Lung (tissue), 12 donors: ENCODE measurements around the gene FYCO1. TPM values are rescaled to one million over a fixed set of nuclear protein-coding genes. Genes with fewer than 3 reads are reported as not detected.

Experiments
- ATAC-seq: fragments of 200-7000 bp; cut with Tn5 transposase; one replicate; pipeline ENCODE4 v1.9.1; 2020; ENCODE audit warnings: moderate number of reproducible peaks; ENCODE audit not compliant: insufficient read depth, low FRiP score
- DNase-seq, 3 donors: peaks; one replicate each; pipeline ENCODE4 v3.0.0-alpha.2; 2013 to 2017
- H3K27ac ChIP-seq, 2 donors: one replicate each; pipeline ENCODE4 v1.5.1; 2013; ENCODE audit warnings: mild to moderate bottlenecking in 2 of 2, moderate library complexity in 2 of 2, control low read depth in 1 of 2, inconsistent platforms in 1 of 2, low read depth in 1 of 2, low read length in 1 of 2
- H3K27me3 ChIP-seq, 3 donors: one replicate each; pipeline ENCODE4 v1.5.1; 2013; ENCODE audit warnings: low read length in 2 of 3; ENCODE audit not compliant: control insufficient read depth in 3 of 3, insufficient read depth in 3 of 3
- H3K36me3 ChIP-seq, 4 donors: one replicate each; pipeline ENCODE4 v1.5.1; 2013; ENCODE audit warnings: low read length in 4 of 4, mild to moderate bottlenecking in 1 of 4, moderate library complexity in 1 of 4; ENCODE audit not compliant: control insufficient read depth in 4 of 4, insufficient read depth in 4 of 4
- H3K4me1 ChIP-seq, 5 donors: one replicate each; pipeline ENCODE4 v1.5.1; 2013; ENCODE audit warnings: low read length in 5 of 5, mild to moderate bottlenecking in 2 of 5, moderate library complexity in 1 of 5; ENCODE audit not compliant: control insufficient read depth in 5 of 5, insufficient read depth in 5 of 5
- H3K4me3 ChIP-seq: one replicate; pipeline ENCODE4 v1.5.1; 2013; ENCODE audit warnings: mild to moderate bottlenecking, control low read depth, moderate library complexity
- H3K9ac ChIP-seq, 2 donors: one replicate each; pipeline ENCODE4 v1.5.1; 2013; ENCODE audit warnings: low read length in 2 of 2, control low read depth in 1 of 2; ENCODE audit not compliant: insufficient read depth in 1 of 2
- H3K9me3 ChIP-seq, 4 donors: one replicate each; pipeline ENCODE4 v1.5.1; 2013; ENCODE audit warnings: low read length in 3 of 4, mild to moderate bottlenecking in 1 of 4, moderate library complexity in 1 of 4; ENCODE audit not compliant: control insufficient read depth in 4 of 4, insufficient read depth in 3 of 4
- WGBS, 2 donors: extraction: QIAGEN DNeasy Blood & Tissue Kit; methylation state at CpG; one replicate each; pipeline ENCODE4 v1.1.7; 2013; 5-methylcytosine and 5-hydroxymethylcytosine counted together
- polyA plus RNA-seq, 2 donors: library from polyadenylated mRNA; stranded (reverse); fragments of 200-250 nt; gene quantifications; one replicate each; pipeline ENCODE4 v1.2.1, GENCODE V29; 2013
- total RNA-seq, 2 donors: library from RNA; depleted of rRNA in 1 of 2; stranded (reverse); fragments of >200 nt in 1 of 2; gene quantifications; one replicate each; pipeline ENCODE4 v1.2.1, GENCODE V29; 2014 to 2021
- TF ChIP-seq, protein P1 (sequence below): IDR thresholded peaks from 2 replicates; pipeline ENCODE4 v1.5.1; 2012; ENCODE audit warnings: mild to moderate bottlenecking; ENCODE audit errors: control extremely low read depth, extremely low read depth
- donor health status: control.
- donor health status: control.
- donor health status: Bipolar disorder and iron deficiency.
- donor health status: healthy.
- donor health status: DM: yes; HTN: yes; CAD: no.

The FYCO1 gene
- total and polyA plus RNA-seq, 4 donors = 11.3 to 38.7 (median 23.2) TPM

DNA sequence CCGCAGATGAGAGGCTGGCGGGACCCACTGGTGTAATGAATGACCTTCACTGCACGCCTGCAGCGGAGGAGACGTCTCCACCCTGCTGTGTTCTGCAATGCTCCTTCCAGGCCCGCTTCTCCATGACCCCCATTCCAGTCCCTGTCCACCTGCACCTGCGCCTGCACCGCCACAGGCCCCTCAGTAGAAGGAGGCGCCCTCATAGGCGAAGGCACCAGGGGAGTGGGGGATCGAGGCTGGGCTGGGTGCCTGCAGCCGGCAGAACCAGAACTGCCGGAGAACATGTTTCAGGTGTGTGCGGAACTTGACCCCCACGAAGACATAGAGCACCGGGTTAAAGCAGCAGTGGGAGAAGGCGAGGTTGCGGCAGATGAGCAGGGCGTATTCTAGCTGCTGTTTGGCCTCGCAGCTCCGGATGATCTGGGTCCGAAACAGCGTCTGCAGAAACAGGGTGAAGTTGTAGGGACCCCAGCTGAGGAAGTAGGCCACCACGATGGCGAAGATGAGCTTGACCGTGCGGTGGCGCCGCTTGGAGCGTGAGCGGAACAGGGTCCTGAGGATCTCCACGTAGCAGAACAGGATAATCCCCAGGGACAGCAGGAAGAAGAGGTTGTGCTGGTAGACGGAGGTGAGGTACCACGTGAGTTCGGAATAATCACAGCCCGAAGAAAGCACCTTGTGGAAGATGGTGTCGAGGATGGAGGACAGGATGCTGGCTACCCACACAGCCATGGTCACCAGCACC lies 25.3 kb upstream of the FYCO1 start:
- TF ChIP-seq, protein P1, sequence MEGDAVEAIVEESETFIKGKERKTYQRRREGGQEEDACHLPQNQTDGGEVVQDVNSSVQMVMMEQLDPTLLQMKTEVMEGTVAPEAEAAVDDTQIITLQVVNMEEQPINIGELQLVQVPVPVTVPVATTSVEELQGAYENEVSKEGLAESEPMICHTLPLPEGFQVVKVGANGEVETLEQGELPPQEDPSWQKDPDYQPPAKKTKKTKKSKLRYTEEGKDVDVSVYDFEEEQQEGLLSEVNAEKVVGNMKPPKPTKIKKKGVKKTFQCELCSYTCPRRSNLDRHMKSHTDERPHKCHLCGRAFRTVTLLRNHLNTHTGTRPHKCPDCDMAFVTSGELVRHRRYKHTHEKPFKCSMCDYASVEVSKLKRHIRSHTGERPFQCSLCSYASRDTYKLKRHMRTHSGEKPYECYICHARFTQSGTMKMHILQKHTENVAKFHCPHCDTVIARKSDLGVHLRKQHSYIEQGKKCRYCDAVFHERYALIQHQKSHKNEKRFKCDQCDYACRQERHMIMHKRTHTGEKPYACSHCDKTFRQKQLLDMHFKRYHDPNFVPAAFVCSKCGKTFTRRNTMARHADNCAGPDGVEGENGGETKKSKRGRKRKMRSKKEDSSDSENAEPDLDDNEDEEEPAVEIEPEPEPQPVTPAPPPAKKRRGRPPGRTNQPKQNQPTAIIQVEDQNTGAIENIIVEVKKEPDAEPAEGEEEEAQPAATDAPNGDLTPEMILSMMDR = no peak

DNA sequence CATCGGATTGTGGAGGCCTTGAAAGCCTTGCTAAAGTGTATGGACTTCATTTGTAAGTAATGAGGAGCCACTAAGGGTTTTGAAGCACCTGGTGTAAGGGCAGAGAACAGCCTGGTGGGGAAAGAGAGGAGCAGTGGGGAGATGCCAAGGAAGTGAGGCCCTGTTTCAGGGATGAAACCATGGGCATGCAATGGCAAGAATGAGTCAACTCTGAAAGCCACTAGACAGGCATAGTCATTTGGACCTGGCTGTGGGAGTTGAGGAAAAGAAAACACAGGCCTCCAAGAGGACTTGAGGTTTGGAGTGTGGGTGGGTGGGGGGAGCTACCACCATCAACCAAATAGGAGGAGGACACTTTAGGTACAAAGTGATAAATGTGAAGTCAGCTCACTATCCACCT lies 24.1 kb upstream of the FYCO1 start:
- WGBS, 2 donors = 89 to 91% methylated on average over 1 of the region's 1 CpG
- DNase-seq = no peak
- no peak overlapping the region for H3K9ac ChIP-seq
- H3K27me3 ChIP-seq = no peaks in the 10 kb centered on the region
- H3K27ac ChIP-seq = no peak overlapping the region
- no peaks in the 10 kb centered on the region for H3K9me3 ChIP-seq
- no peaks in the 10 kb centered on the region for H3K36me3 ChIP-seq
- ATAC-seq = no peak
- TF ChIP-seq, protein P1 = no peak
- H3K4me1 ChIP-seq = no peaks in the 10 kb centered on the region
- no peak overlapping the region for H3K4me3 ChIP-seq

More for the DNA sequence above, 25.3 kb upstream of the FYCO1 start:
- no peaks in the 10 kb centered on the region for H3K4me1 ChIP-seq
- ATAC-seq (no peak), DNase-seq (no peak)
- H3K27me3 ChIP-seq = no peaks in the 10 kb centered on the region
- 96 to 97% methylated on average over 37 of the region's 37 CpGs for WGBS, 2 donors
- H3K36me3 ChIP-seq = no peaks in the 10 kb centered on the region
- H3K9me3 ChIP-seq = no peaks in the 10 kb centered on the region
- no peak overlapping the region for H3K9ac ChIP-seq
- no peak overlapping the region for H3K4me3 ChIP-seq
- no peak overlapping the region for H3K27ac ChIP-seq

DNA sequence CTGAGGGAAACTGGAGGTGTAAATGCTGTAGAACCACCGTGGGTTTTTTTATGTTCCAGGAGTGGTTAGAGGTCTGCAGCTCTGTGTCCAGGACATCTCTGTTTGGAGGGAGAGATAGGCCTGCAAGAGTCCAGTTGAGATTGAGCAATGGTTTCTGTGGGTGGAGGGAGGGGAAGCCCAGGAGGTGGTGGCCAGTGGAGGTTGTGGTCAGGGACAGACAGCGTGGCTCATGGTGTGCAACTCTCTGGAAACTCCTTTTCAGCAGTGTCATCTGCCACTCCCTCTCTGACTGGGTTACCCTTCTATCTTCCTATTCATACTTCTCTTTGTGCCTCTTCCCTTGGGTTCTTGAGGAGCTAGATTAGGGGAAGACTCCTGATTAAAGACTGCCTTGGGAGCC lies 22.1 kb upstream of the FYCO1 start:
- Histone ChIP-seq H3K27me3 (no peaks in the 10 kb centered on the region), H3K27ac (no peak overlapping the region), H3K9ac (no peak overlapping the region), H3K9me3 (no peaks in the 10 kb centered on the region), H3K36me3 (no peaks in the 10 kb centered on the region), H3K4me1 (no peaks in the 10 kb centered on the region), H3K4me3 (no peak overlapping the region)
- ATAC-seq (peak; percentile 69), DNase-seq (no peak)
- TF ChIP-seq, protein P1 = no peak
- 29 to 71% methylated on average over 2 of the region's 2 CpGs for WGBS, 2 donors
